Left ventricle myocardium inferior (tissue), 1 donor: ENCODE results near the gene CRAT. TPM values are rescaled to one million over a fixed set of nuclear protein-coding genes. Genes with fewer than 3 reads are reported as not detected.

Source experiments
- DNase-seq: peaks from one replicate; pipeline ENCODE4 v3.0.0-alpha.2; 2020
- H3K27ac ChIP-seq: fragments of 200-600 bp; replicated peaks from 2 replicates; pipeline ENCODE4 v1.8.0; 2021
- H3K27me3 ChIP-seq: fragments of 200-600 bp; 2 replicates; pipeline ENCODE4 v1.8.0; 2021; ENCODE audit warnings: low read depth
- H3K36me3 ChIP-seq: fragments of 200-600 bp; 2 replicates; pipeline ENCODE4 v1.8.0; 2021
- H3K4me1 ChIP-seq: fragments of 200-600 bp; 2 replicates; pipeline ENCODE4 v1.8.0; 2021
- H3K4me3 ChIP-seq: fragments of 200-600 bp; 2 replicates; pipeline ENCODE4 v1.8.0; 2021; ENCODE audit warnings: mild to moderate bottlenecking, moderate library complexity
- H3K9me3 ChIP-seq: fragments of 200-600 bp; replicated peaks from 2 replicates; pipeline ENCODE4 v1.8.0; 2021
- intact Hi-C: fragments of 100-400 bp; cut with micrococcal nuclease; formaldehyde crosslinking; loops from one replicate; pipeline ENCODE4 v1.11.0; 2022
- total RNA-seq: library from RNA; stranded (reverse); fragmentation: NEBNext Ultra II Directional; extraction: Animal tissue kit (Norgen Biotek cat#: 25700); gene quantifications from one replicate; pipeline ENCODE4 v1.2.1, GENCODE V29; 2021
- TF ChIP-seq, protein P1 (sequence below): fragments of 200-600 bp; IDR thresholded peaks from 2 replicates; pipeline ENCODE4 v1.8.0; 2021; ENCODE audit warnings: antibody characterized with exemption, mild to moderate bottlenecking, borderline replicate concordance
- donor health status: DM: no; HTN: yes; CAD: no; lungs with severe emphysema.

The CRAT gene
- total RNA-seq, 1 donor from 2014 or later = 85.3 TPM

GRCh38 chr9:129137292-129138143, 26.9 kb upstream of the CRAT start:
- peaks cover 52% of the 10 kb centered on the region for H3K36me3 ChIP-seq
- no peak for DNase-seq
- H3K9me3 ChIP-seq = no peaks in the 10 kb centered on the region
- no peaks in the 10 kb centered on the region for H3K27me3 ChIP-seq
- intact Hi-C loops = loop anchor here (5.0 to 10.0 kb wide), 2 partner anchors 475 to 647 kb away; no protein-coding TSS in a partner anchor
- TF ChIP-seq, protein P1, sequence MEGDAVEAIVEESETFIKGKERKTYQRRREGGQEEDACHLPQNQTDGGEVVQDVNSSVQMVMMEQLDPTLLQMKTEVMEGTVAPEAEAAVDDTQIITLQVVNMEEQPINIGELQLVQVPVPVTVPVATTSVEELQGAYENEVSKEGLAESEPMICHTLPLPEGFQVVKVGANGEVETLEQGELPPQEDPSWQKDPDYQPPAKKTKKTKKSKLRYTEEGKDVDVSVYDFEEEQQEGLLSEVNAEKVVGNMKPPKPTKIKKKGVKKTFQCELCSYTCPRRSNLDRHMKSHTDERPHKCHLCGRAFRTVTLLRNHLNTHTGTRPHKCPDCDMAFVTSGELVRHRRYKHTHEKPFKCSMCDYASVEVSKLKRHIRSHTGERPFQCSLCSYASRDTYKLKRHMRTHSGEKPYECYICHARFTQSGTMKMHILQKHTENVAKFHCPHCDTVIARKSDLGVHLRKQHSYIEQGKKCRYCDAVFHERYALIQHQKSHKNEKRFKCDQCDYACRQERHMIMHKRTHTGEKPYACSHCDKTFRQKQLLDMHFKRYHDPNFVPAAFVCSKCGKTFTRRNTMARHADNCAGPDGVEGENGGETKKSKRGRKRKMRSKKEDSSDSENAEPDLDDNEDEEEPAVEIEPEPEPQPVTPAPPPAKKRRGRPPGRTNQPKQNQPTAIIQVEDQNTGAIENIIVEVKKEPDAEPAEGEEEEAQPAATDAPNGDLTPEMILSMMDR = no peak
- H3K4me1 ChIP-seq = peaks cover 53% of the 10 kb centered on the region
- H3K4me3 ChIP-seq = no peak overlapping the region
- peak overlapping the region; percentile 100 for H3K27ac ChIP-seq

- DNase-seq = no peak
- peaks cover 44% of the 10 kb centered on the region for H3K4me1 ChIP-seq
- H3K27me3 ChIP-seq = no peaks in the 10 kb centered on the region
- TF ChIP-seq, protein P1 = no peak
- peaks cover 53% of the 10 kb centered on the region for H3K36me3 ChIP-seq
- H3K4me3 ChIP-seq = no peak overlapping the region
- intact Hi-C loops = loop anchor here (5.0 to 10.0 kb wide), 2 partner anchors 476 to 648 kb away; no protein-coding TSS in a partner anchor
- H3K9me3 ChIP-seq = no peaks in the 10 kb centered on the region
- H3K27ac ChIP-seq = no peak overlapping the region
Observed at GRCh38 chr9:129136446-129137035, 25.9 kb upstream of the CRAT start.

- intact Hi-C loops = loop anchor here (5.0 to 10.0 kb wide), 2 partner anchors 477 to 649 kb away; no protein-coding TSS in a partner anchor
- TF ChIP-seq, protein P1 = no peak
- H3K36me3 ChIP-seq = peaks cover 63% of the 10 kb centered on the region
Observed at GRCh38 chr9:129135476-129135875, 24.9 kb upstream of the CRAT start.

GRCh38 chr9:129133082-129133481, 22.5 kb upstream of the CRAT start:
- Histone ChIP-seq H3K4me3 (no peak overlapping the region), H3K9me3 (no peaks in the 10 kb centered on the region), H3K36me3 (peaks cover 84% of the 10 kb centered on the region), H3K4me1 (peaks cover 14% of the 10 kb centered on the region), H3K27ac (no peak overlapping the region), H3K27me3 (no peaks in the 10 kb centered on the region)
- TF ChIP-seq, protein P1 = no peak
- intact Hi-C loops = loop anchor here (10.0 kb wide), 1 partner anchor 652 kb away; no protein-coding TSS in a partner anchor
- no peak for DNase-seq

More at GRCh38 chr9:129135476-129135875, 24.9 kb upstream of the CRAT start:
- H3K4me3 ChIP-seq = no peak overlapping the region
- H3K4me1 ChIP-seq = peaks cover 36% of the 10 kb centered on the region
- no peak for DNase-seq
- H3K9me3 ChIP-seq = no peaks in the 10 kb centered on the region
- H3K27ac ChIP-seq = no peak overlapping the region
- H3K27me3 ChIP-seq = no peaks in the 10 kb centered on the region

DNA sequence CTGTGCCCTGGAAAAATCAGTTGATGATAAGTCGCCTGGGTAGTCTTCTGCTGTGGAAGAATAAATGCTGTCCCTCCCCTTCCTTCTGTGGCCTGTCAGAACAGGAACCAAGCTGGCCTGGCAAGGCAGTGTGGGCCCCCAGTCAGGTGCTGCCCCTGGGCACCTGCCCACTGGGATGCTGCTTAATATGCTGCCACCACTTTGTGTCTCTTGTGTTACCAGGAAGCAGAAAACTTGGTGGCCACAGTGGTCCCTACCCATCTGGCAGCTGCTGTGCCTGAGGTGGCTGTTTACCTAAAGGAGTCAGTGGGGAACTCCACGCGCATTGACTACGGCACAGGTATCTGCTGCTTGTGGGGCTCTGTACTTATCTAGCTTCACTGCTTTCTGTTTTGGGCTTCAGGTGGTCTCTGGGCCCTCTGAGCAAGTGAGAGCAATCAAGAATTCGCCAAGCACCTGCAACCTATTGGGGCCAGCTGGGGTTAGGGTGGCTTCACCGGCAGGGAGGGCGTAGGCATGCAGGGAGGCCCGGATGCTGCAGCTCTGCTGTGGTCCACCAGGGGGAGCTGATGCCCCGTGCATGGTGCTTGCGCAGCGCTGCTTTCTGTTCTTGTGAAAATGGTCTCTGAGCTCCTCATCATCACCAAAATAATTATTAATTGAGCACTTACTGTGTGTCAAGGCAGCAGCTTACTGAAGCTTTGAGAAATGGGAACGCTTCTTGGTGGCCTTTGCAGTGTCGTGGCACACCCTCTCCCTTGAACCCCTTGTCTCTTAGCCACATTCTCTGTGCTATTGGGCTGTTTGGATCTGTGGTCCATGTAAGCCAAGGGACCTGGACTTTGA, 20.9 kb upstream of the CRAT start:
- peak; percentile 77 for DNase-seq
- H3K4me1 ChIP-seq = peaks cover 13% of the 10 kb centered on the region
- H3K4me3 ChIP-seq = no peak overlapping the region
- TF ChIP-seq, protein P1 = peak; percentile 99
- intact Hi-C loops = loop anchor here (10.0 kb wide), 1 partner anchor 653 kb away; no protein-coding TSS in a partner anchor
- peaks cover 79% of the 10 kb centered on the region for H3K36me3 ChIP-seq
- no peak overlapping the region for H3K27ac ChIP-seq
- no peaks in the 10 kb centered on the region for H3K9me3 ChIP-seq
- H3K27me3 ChIP-seq = no peaks in the 10 kb centered on the region
